GDM1 (cell line): Measurements from ENCODE around the gene MIP.
"Not testable (repeated sequence)": the region's sequence is repeated elsewhere in the genome, so short reads cannot be mapped to it uniquely, and the experiment has no call there.

ENCODE experiments used
- DNase-seq: peaks from one replicate; lab custom pipeline; 2025; lab: John Stamatoyannopoulos, UW

Gene MIP

DNA sequence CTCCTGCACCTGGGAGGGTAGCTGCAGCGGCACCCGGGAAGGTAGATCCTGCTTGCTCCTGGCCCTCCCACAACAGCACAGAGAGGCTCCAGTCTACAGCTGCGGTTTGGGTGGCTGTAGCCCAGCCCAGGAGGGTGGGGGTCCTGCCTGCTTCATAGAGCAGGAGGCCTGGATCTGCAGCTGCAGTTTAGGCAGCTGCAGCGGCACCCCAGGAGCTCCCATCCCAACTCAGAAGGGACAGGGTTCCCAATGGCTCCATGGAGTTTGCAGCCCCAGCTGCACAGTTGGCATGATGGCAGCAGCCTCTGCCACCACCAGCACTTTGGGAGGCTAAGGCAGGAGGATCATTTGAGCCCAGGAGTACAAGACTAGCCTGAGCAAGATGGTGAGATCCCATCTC lies 43.7 kb downstream of the MIP start:
- no peak for DNase-seq

GRCh38 chr12:56408799-56409417 lies 45.5 kb downstream of the MIP start:
- DNase-seq: no peak

DNA sequence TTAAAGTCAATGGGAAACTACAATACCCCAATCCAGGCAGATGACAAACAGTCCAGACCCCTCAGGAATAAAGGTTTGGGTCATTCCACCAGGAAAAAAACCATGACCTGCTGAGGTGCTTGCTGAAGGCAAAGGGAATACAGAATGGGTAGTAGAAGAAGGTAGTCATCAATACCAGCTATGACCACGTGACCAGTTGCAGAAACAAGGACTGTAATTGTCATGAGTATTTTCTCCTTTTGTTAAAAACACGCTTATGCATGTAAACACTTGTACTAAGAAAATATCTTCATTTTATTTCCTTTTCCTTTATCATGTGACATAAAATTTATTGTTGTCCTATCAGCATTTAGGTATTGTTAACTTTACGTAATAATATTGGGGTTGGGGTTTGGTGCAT lies 50.2 kb downstream of the MIP start:
- not testable (repeated sequence) for DNase-seq

DNA sequence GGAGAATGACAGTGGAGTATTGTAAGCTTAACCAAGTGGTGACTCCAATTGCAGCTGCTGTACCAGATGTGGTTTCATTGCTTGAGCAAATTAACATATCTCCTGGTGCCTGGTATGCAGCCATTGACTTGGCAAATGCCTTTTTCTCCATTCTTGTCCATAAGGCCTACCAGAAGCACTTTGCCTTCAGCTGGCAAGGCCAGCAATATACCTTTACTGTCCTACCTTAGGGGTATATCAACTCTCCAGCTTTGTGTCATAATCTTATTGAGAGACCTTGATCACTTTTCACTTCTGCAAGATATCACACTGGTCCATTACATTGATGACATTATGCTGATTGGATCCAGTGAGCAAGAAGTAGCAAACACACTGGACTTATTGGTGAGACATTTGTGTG lies 52.8 kb downstream of the MIP start:
- not testable (repeated sequence) for DNase-seq

GRCh38 chr12:56401125-56401524 lies 53.3 kb downstream of the MIP start:
- not testable (repeated sequence) for DNase-seq
